ENCODE data around the gene SCGB2B2. TPM values are rescaled to one million over a fixed set of nuclear protein-coding genes. Genes with fewer than 3 reads are reported as not detected.

The SCGB2B2 gene
- total RNA-seq, 1 donor from 2014 or later: 0.60 TPM

- H3K27ac Mint-ChIP-seq: no peak overlapping the region
- no peaks in the 10 kb centered on the region for H3K36me3 Mint-ChIP-seq
- H3K27me3 Mint-ChIP-seq: peaks cover 10% of the 10 kb centered on the region
- no peaks in the 10 kb centered on the region for H3K4me1 Mint-ChIP-seq (ENCODE audit: unreplicated experiment)
- peaks cover 19% of the 10 kb centered on the region for H3K9me3 Mint-ChIP-seq
- no peak for DNase-seq (ENCODE audit: extremely low spot score, unreplicated experiment)
- TF ChIP-seq, protein P1, sequence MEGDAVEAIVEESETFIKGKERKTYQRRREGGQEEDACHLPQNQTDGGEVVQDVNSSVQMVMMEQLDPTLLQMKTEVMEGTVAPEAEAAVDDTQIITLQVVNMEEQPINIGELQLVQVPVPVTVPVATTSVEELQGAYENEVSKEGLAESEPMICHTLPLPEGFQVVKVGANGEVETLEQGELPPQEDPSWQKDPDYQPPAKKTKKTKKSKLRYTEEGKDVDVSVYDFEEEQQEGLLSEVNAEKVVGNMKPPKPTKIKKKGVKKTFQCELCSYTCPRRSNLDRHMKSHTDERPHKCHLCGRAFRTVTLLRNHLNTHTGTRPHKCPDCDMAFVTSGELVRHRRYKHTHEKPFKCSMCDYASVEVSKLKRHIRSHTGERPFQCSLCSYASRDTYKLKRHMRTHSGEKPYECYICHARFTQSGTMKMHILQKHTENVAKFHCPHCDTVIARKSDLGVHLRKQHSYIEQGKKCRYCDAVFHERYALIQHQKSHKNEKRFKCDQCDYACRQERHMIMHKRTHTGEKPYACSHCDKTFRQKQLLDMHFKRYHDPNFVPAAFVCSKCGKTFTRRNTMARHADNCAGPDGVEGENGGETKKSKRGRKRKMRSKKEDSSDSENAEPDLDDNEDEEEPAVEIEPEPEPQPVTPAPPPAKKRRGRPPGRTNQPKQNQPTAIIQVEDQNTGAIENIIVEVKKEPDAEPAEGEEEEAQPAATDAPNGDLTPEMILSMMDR (conservative IDR thresholded peaks at IDR 0.05): peak; percentile 77
- no peak overlapping the region for H3K4me3 Mint-ChIP-seq
These were observed 35.7 kb upstream of the SCGB2B2 start for GRCh38 chr19:34712395-34713261.

DNA sequence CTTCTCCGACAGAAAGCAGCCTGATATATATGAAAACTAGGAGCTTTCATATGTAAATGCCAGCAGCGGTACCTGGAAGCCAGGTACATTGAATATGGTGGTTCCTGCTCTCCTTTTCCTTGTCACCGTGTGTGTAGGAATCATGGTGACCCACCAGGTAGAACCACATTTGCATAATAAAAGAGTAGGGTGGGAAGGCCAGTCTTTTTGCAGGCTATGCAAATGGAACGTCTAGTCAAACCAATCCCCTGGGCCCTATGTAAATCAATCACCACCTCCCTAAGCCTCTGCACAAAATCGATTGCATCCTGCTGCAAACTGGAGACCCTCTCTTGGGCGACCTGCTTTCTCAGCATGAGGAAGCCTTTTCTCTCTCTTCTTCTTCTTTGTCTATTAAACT, 34.9 kb upstream of the SCGB2B2 start:
- Mint-ChIP-seq H3K9me3 (peaks cover 19% of the 10 kb centered on the region), H3K4me1 (ENCODE audit: unreplicated experiment) (no peaks in the 10 kb centered on the region), H3K27me3 (peaks cover 8% of the 10 kb centered on the region), H3K4me3 (no peak overlapping the region), H3K36me3 (no peaks in the 10 kb centered on the region), H3K27ac (no peak overlapping the region)
- DNase-seq (ENCODE audit: extremely low spot score, unreplicated experiment): no peak
- TF ChIP-seq, protein P1 (conservative IDR thresholded peaks at IDR 0.05): no peak

DNA sequence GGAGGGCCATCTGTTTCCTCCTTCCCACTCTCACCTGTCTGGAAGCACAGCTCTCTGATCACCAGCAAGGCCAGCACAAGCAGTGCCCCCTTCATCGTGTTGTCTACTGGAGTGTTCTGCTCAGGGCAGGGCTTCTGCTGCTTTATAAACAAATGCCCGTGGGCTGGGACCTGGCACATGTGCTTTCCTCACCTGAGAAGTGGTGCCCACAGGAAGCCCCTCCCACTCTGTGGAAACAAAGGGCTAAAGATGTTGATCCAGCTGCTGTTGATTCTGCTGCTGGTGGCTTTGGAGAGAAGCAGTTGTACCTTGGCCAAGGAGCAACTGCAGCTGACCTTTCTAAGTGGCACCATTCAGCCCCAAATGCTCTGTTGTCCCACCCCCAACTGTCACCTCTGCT, 30.7 kb upstream of the SCGB2B2 start:
- H3K4me3 Mint-ChIP-seq: no peak overlapping the region
- TF ChIP-seq, protein P1 (conservative IDR thresholded peaks at IDR 0.05): no peak
- peaks cover 3% of the 10 kb centered on the region for H3K9me3 Mint-ChIP-seq
- no peaks in the 10 kb centered on the region for H3K4me1 Mint-ChIP-seq (ENCODE audit: unreplicated experiment)
- DNase-seq (ENCODE audit: extremely low spot score, unreplicated experiment): no peak
- peaks cover 16% of the 10 kb centered on the region for H3K27me3 Mint-ChIP-seq
- no peak overlapping the region for H3K27ac Mint-ChIP-seq
- no peaks in the 10 kb centered on the region for H3K36me3 Mint-ChIP-seq

- DNase-seq (ENCODE audit: extremely low spot score, unreplicated experiment): no peak
- no peak overlapping the region for H3K27ac Mint-ChIP-seq
- H3K4me1 Mint-ChIP-seq (ENCODE audit: unreplicated experiment): no peaks in the 10 kb centered on the region
- H3K9me3 Mint-ChIP-seq: no peaks in the 10 kb centered on the region
- H3K36me3 Mint-ChIP-seq: no peaks in the 10 kb centered on the region
- TF ChIP-seq, protein P1 (conservative IDR thresholded peaks at IDR 0.05): no peak
- H3K27me3 Mint-ChIP-seq: peaks cover 13% of the 10 kb centered on the region
- no peak overlapping the region for H3K4me3 Mint-ChIP-seq
These were observed 15.6 kb upstream of the SCGB2B2 start for GRCh38 chr19:34692549-34692948.

- TF ChIP-seq, protein P1 (conservative IDR thresholded peaks at IDR 0.05): no peak
- Mint-ChIP-seq H3K4me3 (no peak overlapping the region), H3K27me3 (peaks cover 13% of the 10 kb centered on the region), H3K36me3 (peaks cover 12% of the 10 kb centered on the region), H3K27ac (no peak overlapping the region), H3K4me1 (ENCODE audit: unreplicated experiment) (no peaks in the 10 kb centered on the region), H3K9me3 (peaks cover 7% of the 10 kb centered on the region)
- no peak for DNase-seq (ENCODE audit: extremely low spot score, unreplicated experiment)
These were observed 13.4 kb upstream of the SCGB2B2 start for GRCh38 chr19:34690372-34690771.

Data from type B pancreatic cell (in vitro differentiated cells).